HepG2 (cell line): ENCODE results near the gene GCH1. TPM values are rescaled to one million over a fixed set of nuclear protein-coding genes. Genes with fewer than 3 reads are reported as not detected.

Experiments used
- KAT2B ChIP-seq: fragments of 150-350 bp; IDR thresholded peaks from 2 replicates; pipeline ENCODE4 v1.6.1; 2014; ENCODE audit warnings: low read depth, low read length, borderline replicate concordance
- MAFK ChIP-seq, 2 experiments: IDR thresholded peaks in 1 of 2; conservative IDR thresholded peaks in 1 of 2; 2 replicates each; pipeline ENCODE4 v1.6.1; 2011; ENCODE audit warnings: improper control_type of control experiment in 2 of 2, low read length in 2 of 2
- PHF20 ChIP-seq: sonication (generic); formaldehyde crosslinking; IDR thresholded peaks from 2 replicates; pipeline ENCODE4 v1.5.0; 2020; ENCODE audit warnings: mild to moderate bottlenecking, missing genetic modification reagents
- SETDB1 ChIP-seq: sonication (generic); formaldehyde crosslinking; IDR thresholded peaks from 2 replicates; pipeline ENCODE4 v1.5.1; 2020; ENCODE audit warnings: missing genetic modification reagents, mild to moderate bottlenecking, borderline replicate concordance
- SKIL ChIP-seq: sonication (generic); formaldehyde crosslinking; IDR thresholded peaks from 2 replicates; pipeline ENCODE4 v1.8.0; 2022; ENCODE audit warnings: missing genetic modification reagents, mild to moderate bottlenecking, moderate library complexity, borderline replicate concordance
- SSRP1 ChIP-seq: IDR thresholded peaks from 2 replicates; pipeline ENCODE4 v1.6.1; 2016; ENCODE audit warnings: control low read depth
- TOPORS ChIP-seq: sonication (generic); formaldehyde crosslinking; IDR thresholded peaks from 2 replicates; pipeline ENCODE4 v1.8.0; 2023; ENCODE audit warnings: mild to moderate bottlenecking, missing genetic modification reagents
- WIZ ChIP-seq: sonication (generic); formaldehyde crosslinking; IDR thresholded peaks from 2 replicates; pipeline ENCODE4 v1.5.1; 2020; ENCODE audit warnings: mild to moderate bottlenecking, missing genetic modification reagents
- ZBTB14 ChIP-seq: sonication (generic); formaldehyde crosslinking; IDR thresholded peaks from 2 replicates; pipeline ENCODE4 v1.4.0; 2020; ENCODE audit warnings: missing genetic modification reagents
- ZBTB42 ChIP-seq: sonication (generic); formaldehyde crosslinking; IDR thresholded peaks from 2 replicates; pipeline ENCODE4 v1.5.0; 2020; ENCODE audit warnings: mild to moderate bottlenecking, missing genetic modification reagents
- ZC3H13 ChIP-seq: sonication (generic); formaldehyde crosslinking; IDR thresholded peaks from 2 replicates; pipeline ENCODE4 v1.8.1; 2023; ENCODE audit warnings: mild to moderate bottlenecking, missing genetic modification reagents, moderate library complexity
- ZNF33B ChIP-seq: sonication (generic); formaldehyde crosslinking; IDR thresholded peaks from 2 replicates; pipeline ENCODE4 v1.5.1; 2020; ENCODE audit warnings: mild to moderate bottlenecking, missing genetic modification reagents
- ZNF672 ChIP-seq: sonication (generic); formaldehyde crosslinking; IDR thresholded peaks from 2 replicates; pipeline ENCODE4 v1.8.1; 2022; ENCODE audit warnings: missing genetic modification reagents
- ZNF777 ChIP-seq: sonication (generic); formaldehyde crosslinking; IDR thresholded peaks from 2 replicates; pipeline ENCODE4 v1.4.0; 2020; ENCODE audit warnings: missing genetic modification reagents
- ZNF839 ChIP-seq: sonication (generic); formaldehyde crosslinking; IDR thresholded peaks from 2 replicates; pipeline ENCODE4 v1.4.0; 2020; ENCODE audit warnings: missing genetic modification reagents, mild to moderate bottlenecking, borderline replicate concordance
- ZZZ3 ChIP-seq: sonication (generic); formaldehyde crosslinking; IDR thresholded peaks from 2 replicates; pipeline ENCODE4 v1.4.0; 2020; ENCODE audit warnings: missing genetic modification reagents, mild to moderate bottlenecking, borderline replicate concordance
- polyA plus RNA-seq, 8 experiments: library from polyadenylated mRNA; depleted of rRNA in 3 of 8; stranded (reverse) in 7 of 8; unstranded in 1 of 8; fragments of >200 nt; fragmentation: Illumina TruSeq in 4 of 8; extraction: Trizol in 4 of 8; gene quantifications; 2 replicates each; pipeline versions ENCODE4 v1.2.1 to v1.2.3, GENCODE V29; 2011 to 2016; ENCODE audit warnings: low read depth in 4 of 8, missing spikeins in 1 of 8, mixed read lengths in 1 of 8; ENCODE audit not compliant: insufficient read depth in 1 of 8
- total RNA-seq, 5 experiments: library from RNA; depleted of rRNA; stranded (reverse); fragments of >200 nt; fragmentation: Illumina TruSeq; extraction: Trizol; gene quantifications; 2 replicates each; pipeline ENCODE4 v1.2.3, GENCODE V29; 2016; ENCODE audit warnings: low read depth in 1 of 5
- TF ChIP-seq, protein P1 (sequence below): sonication (generic); formaldehyde crosslinking; IDR thresholded peaks from 2 replicates; pipeline ENCODE4 v1.4.0; 2020; ENCODE audit warnings: missing genetic modification reagents, borderline replicate concordance
- TF ChIP-seq, protein P2 (sequence below): IDR thresholded peaks from 2 replicates; pipeline ENCODE4 v1.6.1; 2012; ENCODE audit warnings: low read length, improper control_type of control experiment

Gene GCH1
- total and polyA plus RNA-seq, 2 of the 13 experiments (the other 11 are each of a cell fraction or from before 2014, with no cell fraction given): 15.0 to 25.2 TPM

DNA sequence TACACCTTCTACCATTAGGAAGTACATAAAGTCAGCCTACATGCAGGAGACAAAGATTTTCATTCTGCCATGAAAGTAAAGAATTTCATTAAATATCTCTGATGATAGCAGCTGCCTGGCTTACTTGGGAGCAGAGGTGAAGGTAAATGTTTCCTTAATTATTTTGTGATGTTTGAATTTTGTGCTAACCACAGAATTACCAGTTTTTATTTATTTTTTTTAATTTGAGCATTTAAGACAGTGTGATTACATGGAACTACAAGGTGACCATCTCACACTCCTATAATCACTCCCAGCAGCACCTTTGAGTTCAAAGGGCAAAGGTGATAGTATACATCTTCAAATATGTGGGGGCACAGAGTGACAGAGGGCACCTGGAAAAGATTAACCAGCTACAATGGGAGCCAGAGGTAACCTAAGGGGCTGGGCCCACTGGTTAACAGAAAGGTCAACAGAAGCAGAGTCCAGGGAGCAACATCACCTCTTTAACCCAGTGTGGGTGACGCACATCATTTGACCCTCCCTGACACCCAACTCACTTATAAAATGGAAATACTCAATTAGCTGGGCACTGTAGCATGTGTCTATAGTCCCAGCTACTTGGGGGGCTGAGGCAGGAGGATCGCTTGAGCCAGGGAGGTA lies 65.0 kb downstream of the GCH1 start (continued):
- TF ChIP-seq, protein P1, sequence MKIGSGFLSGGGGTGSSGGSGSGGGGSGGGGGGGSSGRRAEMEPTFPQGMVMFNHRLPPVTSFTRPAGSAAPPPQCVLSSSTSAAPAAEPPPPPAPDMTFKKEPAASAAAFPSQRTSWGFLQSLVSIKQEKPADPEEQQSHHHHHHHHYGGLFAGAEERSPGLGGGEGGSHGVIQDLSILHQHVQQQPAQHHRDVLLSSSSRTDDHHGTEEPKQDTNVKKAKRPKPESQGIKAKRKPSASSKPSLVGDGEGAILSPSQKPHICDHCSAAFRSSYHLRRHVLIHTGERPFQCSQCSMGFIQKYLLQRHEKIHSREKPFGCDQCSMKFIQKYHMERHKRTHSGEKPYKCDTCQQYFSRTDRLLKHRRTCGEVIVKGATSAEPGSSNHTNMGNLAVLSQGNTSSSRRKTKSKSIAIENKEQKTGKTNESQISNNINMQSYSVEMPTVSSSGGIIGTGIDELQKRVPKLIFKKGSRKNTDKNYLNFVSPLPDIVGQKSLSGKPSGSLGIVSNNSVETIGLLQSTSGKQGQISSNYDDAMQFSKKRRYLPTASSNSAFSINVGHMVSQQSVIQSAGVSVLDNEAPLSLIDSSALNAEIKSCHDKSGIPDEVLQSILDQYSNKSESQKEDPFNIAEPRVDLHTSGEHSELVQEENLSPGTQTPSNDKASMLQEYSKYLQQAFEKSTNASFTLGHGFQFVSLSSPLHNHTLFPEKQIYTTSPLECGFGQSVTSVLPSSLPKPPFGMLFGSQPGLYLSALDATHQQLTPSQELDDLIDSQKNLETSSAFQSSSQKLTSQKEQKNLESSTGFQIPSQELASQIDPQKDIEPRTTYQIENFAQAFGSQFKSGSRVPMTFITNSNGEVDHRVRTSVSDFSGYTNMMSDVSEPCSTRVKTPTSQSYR: peak; percentile 49; the same call in 1 of the 2 replicates
- no peak for TF ChIP-seq KAT2B
- TF ChIP-seq ZC3H13 (CRISPR knock-in tag): no peak
- TF ChIP-seq SSRP1: no peak
- TF ChIP-seq ZNF839 (CRISPR knock-in tag): no peak
- TF ChIP-seq ZZZ3: no peak
- TF ChIP-seq, protein P2, sequence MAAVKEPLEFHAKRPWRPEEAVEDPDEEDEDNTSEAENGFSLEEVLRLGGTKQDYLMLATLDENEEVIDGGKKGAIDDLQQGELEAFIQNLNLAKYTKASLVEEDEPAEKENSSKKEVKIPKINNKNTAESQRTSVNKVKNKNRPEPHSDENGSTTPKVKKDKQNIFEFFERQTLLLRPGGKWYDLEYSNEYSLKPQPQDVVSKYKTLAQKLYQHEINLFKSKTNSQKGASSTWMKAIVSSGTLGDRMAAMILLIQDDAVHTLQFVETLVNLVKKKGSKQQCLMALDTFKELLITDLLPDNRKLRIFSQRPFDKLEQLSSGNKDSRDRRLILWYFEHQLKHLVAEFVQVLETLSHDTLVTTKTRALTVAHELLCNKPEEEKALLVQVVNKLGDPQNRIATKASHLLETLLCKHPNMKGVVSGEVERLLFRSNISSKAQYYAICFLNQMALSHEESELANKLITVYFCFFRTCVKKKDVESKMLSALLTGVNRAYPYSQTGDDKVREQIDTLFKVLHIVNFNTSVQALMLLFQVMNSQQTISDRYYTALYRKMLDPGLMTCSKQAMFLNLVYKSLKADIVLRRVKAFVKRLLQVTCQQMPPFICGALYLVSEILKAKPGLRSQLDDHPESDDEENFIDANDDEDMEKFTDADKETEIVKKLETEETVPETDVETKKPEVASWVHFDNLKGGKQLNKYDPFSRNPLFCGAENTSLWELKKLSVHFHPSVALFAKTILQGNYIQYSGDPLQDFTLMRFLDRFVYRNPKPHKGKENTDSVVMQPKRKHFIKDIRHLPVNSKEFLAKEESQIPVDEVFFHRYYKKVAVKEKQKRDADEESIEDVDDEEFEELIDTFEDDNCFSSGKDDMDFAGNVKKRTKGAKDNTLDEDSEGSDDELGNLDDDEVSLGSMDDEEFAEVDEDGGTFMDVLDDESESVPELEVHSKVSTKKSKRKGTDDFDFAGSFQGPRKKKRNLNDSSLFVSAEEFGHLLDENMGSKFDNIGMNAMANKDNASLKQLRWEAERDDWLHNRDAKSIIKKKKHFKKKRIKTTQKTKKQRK: no peak
- no peak for TF ChIP-seq TOPORS (CRISPR knock-in tag)
- TF ChIP-seq ZNF672 (CRISPR knock-in tag): no peak
- TF ChIP-seq ZBTB42 (CRISPR knock-in tag): no peak
- TF ChIP-seq ZNF777 (CRISPR knock-in tag): no peak
- TF ChIP-seq SETDB1 (CRISPR knock-in tag): no peak
- no peak for TF ChIP-seq ZNF33B (CRISPR knock-in tag)
- no peak for TF ChIP-seq MAFK (conservative IDR thresholded peaks at IDR 0.05 in 1 of 2, IDR thresholded peaks at IDR 0.05 in 1 of 2; ENCODE audit: low read length in 2 of 2)
- TF ChIP-seq WIZ: 0 out of 2 replicates have a peak, but pooled peaks have one; percentile 58
- TF ChIP-seq ZBTB14 (CRISPR knock-in tag): no peak
- no peak for TF ChIP-seq PHF20 (CRISPR knock-in tag)
- 0 out of 2 replicates have a peak, but pooled peaks have one; percentile 41 for TF ChIP-seq SKIL (CRISPR knock-in tag)
